Stimulated activated naive CD8-positive, alpha-beta T cell treated with anti-CD3 and anti-CD28 coated beads, Interleukin-15, Interleukin-2, amounts not matched to agents 100 U/mL and 50 U/mL, for 24 hours (primary cell): ENCODE measurements around the gene NOTUM.
A peak's percentile ranks its signal among the peaks of the same experiment; 100 is the strongest.

Experiments used
- ATAC-seq: fragments of 150-1000 bp; cut with Tn5 transposase; one replicate; pipeline ENCODE4 v1.10.0; 2021
- DNase-seq: peaks from one replicate; pipeline ENCODE4 v3.0.0; 2021

The NOTUM gene

DNA sequence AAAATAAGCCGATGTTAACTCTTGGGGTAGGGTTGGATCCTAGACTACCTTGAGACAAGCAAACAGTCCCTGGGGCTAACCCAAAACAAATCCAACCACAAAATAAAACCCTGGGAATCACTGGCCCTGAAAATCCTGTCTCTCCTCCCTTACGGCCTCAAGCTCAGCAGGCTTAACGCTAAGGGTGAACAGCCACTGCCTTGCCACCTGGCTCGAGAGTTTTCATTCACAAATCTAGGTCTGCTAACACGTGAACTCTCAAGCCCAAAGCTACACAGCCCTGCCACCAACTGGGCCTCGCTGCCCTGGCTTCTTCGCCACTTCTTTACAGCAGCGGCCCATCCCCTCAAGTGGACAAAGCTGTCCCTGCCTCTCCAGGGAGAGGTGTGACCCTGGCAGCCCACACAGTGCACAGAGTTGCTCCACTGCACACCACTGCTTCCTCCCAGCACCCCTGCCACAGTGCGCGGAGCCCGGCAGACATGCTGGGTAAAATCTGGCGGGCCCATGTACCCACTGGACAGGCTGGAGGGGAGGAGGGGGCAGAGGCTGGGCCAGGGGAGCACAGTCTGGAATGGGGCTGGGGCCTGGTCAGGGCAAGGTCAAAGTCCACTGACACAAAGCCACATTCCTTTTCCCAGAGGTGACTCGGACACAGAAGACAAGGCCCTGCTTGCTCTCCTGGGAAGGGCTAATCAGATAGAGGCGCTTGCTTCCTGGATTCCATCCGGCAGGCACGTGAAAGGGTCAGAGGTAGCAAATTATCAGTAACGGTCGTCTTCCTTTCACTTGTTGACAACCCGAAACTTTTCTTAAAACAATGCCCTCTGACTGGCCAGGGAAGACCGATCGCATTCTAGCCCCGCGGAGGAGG lies 50.8 kb downstream of the NOTUM start:
- DNase-seq: no peak
- ATAC-seq: no peak

DNA sequence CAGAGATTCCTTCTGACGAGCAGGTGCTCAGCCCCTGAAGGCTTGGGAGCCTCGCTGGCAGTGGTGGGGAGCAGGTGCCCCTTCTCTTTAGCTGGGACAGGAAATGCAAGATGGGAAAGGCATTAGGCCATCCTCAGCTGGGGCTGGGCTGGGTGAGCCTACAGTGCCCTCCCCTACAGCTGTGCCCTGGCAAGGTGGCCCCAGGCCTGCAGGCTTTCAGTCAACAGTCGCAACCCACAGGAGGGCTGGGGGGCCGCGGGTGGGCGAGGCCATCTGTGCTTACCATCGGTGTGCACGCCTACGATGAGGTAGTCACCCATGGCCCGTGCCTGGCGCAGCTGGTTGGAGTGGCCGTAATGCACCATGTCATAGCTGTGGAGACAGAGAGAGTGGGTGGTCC lies 51.8 kb downstream of the NOTUM start:
- DNase-seq: no peak
- no peak for ATAC-seq

DNA sequence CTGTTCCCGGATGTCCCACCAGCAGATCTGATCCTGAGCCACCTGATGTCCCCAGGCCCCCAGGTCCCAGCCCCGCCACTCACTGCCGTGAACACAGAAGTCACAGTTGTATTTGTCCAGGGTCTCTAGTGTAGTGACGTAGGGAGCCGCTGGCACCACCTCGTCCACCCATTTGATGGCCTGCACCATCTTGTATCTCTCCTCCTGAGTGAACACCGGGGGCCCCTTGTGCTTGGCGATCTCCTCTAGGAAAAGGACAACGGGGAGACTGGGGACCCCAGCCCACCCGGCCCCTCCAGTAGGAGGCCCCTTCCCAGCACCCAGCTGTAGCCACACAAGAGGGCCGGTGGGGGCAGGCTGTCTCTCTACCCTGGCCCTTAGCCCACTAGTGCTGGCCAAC lies 52.2 kb downstream of the NOTUM start:
- DNase-seq (no peak), ATAC-seq (no peak)

DNA sequence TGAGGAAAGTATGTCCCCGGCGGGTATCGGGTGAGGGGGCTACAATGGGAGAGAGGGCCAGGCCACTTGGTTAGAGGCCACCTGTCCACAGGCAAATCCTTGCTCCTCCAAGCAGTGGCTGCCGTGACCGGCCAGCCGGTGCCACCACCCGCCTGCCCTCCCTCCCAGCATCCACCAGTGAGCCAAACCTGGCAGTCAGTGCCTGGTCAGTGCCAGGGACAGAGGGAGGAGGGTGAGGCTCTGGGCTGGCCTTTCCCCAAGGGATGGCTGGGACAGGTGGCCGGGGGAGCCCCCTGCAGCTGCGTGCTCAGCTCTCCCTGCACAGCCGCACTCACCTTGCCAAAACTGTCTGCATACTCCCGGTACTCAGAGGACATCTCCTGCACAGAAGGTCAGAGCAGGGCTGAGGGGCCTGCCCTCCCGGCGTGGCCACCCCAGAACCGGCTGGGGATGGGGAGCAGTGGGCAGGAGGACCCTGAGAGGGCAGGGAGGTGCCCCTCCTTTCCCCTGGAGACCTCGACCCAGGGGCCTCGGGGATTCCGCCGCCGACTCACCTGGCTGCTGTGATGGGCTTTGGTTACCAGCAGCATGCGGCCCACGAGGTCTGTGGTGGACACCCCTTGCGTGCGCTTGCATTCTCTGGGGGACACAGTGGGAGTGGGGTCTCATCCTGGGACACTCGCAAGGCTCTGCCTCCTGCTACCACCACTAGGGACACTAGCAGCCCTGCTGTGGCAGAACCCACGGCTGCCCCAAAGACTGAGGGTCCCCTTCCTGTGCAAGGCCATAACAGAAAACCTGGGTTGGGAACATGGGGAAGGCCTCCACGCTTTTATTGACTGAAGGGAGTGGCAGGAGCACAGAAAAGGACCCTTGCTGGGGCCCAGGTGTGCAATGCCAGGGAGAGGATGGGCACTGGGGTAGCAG lies 53.5 kb downstream of the NOTUM start:
- ATAC-seq (no peak), DNase-seq (no peak)

DNA sequence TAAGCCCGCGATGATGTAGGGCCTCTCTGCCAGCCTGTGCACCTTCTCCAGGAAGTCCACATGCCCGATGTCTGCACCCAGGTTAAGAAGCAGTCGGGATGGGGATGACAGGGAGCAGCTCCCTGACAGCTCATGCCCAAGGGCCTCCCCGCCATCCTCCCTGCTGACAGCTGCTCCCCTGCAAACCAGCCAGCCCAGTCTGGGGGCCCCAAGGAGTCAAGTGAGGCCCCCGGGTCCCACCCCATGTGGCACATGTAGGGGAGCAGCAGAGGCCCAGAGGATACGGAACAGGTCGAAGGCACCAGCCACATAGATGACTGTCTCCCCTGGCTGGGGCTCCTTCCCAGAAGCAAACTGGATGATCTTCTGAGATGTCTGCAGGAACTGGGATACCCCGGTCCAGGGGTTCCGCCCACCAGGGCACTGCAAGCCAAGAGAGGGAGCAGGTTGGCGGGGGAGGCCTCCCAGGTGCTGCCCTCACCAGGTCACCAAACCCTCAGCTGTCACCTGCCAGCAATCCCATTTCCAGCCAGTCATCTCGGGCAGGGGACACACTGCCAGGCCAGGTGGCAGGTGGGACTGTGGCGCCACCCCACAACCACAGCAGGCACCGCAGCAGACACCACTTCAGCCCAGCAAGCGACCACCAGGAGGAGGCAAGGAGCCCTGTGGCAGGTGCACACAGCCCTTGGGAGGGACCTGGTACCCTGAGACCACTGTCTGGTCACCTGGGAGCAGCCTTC lies 54.3 kb downstream of the NOTUM start:
- no peak for DNase-seq
- ATAC-seq: no peak

DNA sequence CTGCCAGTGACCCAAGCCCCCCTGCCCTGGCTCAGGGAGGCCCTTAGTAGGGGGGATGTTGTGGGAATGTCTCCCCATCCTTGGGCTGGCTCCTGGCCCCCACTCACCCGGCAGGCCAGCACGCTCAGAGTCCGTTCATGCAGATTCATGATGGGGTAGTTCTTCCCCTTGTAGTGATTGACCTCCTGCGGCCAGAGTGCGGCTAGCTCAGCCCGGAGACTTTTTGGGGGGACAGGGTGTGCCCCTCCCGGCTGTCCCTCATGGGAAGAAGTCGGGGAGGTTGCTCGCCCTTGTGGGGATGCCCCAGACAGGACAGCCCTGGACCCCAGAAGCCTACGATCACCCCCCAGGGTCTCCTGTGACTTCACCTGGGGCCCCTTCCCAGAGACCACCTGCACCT lies 55.0 kb downstream of the NOTUM start:
- DNase-seq (no peak), ATAC-seq (no peak)

DNA sequence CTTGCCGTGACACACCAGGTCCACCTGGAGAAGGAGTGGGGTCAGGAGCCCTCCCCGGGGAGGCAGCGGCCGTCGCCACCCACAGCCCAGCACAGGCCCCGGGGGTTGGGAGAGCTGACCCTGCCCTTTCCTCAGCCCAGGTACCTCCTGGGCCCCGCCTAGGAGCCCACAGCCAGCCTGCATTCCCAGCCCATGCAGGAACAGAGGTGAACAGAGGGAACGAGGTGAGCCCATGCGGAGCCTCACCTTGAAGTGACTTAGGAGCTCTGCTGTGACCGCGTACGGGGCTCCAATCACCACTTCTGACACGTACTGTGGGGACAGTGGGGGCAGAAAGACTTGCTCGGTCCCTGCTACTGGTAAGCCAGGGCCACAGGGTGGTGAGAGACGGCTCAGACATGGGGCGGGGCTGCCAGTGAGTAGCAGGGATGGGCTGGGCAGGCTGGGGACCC lies 55.5 kb downstream of the NOTUM start:
- DNase-seq: no peak

DNA sequence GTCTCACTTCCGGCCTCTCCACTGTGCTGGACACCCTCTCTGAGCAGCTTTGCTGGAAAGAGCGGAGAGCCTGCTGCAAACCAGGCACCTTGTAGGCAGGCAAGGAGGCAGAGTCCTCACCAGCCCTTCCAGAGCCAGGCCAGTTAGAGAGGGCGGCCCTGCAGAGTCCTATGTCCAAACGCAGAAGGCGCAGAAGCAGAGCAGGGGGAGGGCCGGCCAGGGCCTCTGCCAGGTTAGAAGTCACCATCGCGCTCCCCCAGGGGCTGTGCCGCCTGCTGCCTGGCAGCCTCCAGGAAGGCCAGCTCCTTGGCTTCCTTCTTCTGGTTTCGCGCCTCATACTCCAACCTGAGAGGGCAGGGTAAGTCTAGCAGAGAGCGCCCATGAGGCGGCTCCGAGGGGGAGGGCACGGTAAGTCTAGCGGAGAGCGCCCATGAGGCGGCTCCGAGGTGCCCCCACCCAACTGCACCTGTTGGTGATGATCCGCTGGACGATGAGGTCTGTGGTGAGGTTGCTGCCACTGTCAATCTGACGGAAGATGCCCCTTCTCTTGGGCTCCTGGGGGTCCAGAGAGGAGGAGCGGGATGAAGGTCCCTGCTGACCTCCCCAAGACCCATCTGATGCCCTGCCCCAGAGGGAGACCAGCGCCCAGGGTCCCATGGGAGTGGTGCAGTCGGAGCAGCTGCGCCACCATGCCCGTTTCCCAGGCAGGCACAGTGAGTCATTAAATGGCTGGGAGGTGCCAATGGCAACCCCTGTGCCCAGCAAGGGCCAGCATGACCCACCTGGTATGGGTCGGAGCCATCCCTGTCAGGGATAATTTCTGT lies 56.2 kb downstream of the NOTUM start:
- DNase-seq (no peak), ATAC-seq (no peak)

More for the DNA sequence above, 55.5 kb downstream of the NOTUM start:
- no peak for ATAC-seq

DNA sequence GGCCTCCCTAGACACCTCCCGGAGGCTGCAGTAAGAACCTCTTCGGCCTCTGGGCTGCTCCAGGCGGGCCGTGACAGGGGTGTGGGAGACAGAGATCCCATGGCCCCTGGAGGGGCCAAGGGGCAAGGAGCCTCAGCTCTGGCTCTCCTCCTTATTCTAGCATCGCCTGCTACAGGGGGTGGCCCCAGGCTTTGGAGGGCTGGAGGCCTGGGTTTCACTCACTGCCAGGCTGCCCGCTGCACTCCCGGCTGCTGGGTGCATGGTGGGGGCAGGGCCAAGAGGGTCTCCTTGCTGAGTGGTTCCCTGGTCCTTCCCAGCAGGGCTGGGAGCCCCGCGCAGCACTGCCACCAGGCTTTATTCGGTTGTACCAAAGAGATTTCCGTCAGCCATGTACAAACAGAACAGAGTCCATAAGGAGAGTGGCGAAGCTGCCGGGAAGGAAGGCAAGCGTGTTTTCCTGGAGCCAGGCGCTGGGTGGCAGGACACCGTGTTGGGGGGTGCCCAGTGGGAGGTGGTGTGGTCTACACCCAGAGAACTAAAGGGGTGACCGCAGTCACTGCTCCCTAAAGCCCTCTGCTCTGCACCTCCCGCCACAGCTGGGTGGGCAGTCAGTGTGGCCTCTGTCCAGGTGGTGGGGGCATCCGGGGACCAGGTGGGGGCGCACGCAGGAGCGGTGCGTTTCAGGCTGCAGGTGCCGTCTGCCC lies 56.9 kb downstream of the NOTUM start:
- DNase-seq (no peak), ATAC-seq (no peak)

DNA sequence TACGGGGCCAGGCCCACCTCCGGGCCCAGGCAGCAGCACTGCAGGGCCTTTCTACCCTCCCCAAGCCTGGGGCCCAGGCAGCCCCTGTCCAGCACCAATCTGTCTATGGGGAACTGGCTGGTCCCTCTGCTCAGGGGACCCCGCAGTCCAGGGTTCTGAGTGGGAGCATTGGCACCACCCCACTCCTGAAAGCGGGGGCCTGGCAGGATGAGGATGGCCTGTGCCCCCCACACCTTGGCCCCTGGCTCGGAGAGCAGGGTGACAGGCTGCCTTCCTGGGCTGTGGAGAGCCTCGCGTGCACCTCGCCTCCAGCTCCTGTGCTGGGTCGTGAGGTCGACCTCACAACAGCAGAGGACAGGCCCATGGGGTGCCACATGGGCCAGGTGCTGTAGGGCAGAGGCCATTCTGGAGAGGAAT lies 57.6 kb downstream of the NOTUM start:
- no peak for ATAC-seq

DNA sequence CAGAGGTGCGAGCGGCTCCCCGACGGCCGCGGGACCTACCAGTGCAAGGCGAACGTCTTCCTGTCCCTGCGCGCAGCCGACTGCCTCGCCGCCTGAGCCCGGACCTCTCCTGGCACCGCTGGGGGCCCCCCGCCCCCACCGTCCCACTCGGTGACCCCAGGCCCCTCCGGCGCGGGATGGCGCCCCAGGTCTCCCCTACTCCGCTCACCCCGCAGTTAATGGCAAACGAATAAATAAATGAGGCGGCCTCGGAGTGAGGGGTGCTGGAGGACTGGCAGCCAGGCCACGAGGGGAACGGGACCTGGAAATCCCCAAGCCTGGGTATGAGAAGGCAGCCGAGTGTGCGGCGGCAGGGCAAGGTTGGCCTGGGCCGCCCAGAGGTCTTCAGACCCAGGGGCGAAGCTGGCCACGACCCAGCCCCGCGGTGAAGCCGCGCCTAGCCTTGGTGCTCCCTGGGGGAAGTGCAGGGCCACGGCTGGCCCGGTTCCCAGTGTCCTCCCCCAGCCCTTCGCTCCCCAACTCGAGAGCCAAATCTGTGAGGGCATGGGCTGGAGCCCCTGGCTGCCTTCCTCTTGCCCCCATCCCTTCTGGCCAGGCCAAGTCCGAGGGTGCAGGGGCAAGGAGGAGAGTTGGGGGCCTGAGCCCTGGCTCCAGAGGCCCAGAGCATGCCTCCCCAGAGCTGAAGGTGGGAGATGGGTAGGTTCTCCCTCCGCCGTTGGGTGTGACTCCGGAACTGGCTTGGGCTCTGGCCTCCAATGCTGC lies 58.2 kb downstream of the NOTUM start:
- DNase-seq (no peak), ATAC-seq (peak; percentile 4)

More for the DNA sequence above, 57.6 kb downstream of the NOTUM start:
- DNase-seq: no peak
